HG02798 (cell line): ENCODE measurements around the gene KCNQ5.
"Not testable (repeated sequence)": the region's sequence is repeated elsewhere in the genome, so short reads cannot be mapped to it uniquely, and the experiment has no call there.

ENCODE experiments used
- ATAC-seq: cut with Tn5 transposase; IDR thresholded peaks from one replicate; pipeline ENCODE4 v1.9.1; 2021; ENCODE audit warnings: mild to moderate bottlenecking; ENCODE audit not compliant: unreplicated experiment, poor library complexity

The KCNQ5 gene

DNA sequence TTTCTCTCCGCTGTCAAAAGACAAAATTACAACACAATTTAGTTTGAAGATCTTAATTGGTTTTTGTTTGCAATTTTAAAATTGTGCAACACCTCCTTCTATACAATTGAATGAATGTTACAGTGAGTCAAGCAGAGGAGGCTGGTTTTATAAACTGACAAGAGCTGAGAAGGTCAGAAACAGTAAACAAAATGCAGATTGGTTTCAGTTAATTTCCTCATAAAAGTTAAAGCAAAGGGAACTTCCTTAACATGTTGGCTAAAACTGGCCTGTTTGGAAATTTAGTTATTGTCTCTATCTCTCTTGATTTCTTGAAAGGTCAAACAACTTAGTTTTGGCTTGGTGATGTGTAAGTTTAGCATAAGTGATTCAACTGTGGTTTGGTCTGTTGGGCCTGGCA, 581.2 kb downstream of the KCNQ5 start:
- no peak for ATAC-seq

DNA sequence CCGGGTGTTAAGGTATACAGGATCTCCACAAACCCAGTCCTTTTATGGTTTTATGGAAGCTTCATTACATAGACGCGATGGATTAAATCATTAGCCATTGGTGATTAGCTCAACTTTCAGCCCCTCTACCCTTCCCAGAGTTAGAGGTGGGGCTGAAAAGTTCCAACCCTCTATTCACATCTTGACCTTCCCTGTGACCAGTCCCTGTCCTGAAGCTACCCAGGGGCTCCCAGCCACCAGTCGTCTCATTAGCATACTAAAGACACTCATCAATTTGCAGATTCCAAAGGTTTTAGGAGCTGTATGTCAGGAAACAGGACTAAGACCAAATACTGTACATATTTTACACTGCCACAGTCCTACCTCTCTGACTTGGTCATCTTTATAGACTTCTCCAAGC, 582.4 kb downstream of the KCNQ5 start:
- no peak for ATAC-seq

DNA sequence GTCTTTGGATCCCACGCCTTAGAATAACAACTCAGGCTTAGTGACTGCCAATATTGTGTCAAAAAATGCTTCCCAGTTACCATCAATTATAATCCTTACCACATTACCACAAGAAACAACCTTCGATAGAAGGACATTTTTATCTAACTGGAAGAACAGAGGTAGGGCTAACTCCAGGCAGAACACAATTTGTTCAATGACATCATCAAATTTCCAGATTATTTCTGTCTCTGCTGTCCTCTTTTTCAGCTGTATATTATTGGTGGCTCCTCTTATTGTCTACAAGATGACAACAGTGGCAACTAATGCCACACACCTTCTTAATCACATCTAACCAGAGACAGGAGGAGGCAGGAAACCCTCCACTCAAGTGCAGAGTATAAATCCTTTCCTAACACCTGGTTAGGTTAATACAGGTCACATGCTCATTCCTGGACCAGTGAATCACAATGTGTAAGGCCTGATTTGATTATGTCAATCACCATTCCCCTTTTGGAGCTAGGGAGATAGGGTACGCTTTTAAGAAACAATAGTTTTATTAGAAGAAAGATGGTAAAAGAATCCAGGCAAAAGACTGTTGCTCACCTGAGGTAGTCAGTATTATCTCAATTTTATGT, 585.5 kb downstream of the KCNQ5 start:
- ATAC-seq = no peak

DNA sequence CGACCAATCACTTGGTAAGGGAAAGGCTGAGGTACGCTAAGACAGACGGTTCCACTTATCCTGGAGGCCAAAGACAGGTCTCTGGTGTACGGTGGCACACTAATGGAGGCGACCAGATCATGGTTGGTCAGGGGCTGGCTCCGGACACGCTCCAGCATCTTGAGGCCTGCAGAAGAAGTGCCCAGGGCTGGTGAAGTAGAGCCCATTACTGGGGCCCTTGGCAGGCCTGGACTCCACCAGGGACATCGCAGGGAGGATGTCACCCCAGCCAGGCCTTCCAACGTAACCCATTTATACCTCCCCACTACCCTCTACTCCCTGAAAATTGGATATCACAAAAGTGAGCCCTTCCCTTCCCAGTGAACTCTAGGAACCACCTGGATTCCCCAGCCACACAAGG, 587.3 kb downstream of the KCNQ5 start:
- ATAC-seq = no peak

DNA sequence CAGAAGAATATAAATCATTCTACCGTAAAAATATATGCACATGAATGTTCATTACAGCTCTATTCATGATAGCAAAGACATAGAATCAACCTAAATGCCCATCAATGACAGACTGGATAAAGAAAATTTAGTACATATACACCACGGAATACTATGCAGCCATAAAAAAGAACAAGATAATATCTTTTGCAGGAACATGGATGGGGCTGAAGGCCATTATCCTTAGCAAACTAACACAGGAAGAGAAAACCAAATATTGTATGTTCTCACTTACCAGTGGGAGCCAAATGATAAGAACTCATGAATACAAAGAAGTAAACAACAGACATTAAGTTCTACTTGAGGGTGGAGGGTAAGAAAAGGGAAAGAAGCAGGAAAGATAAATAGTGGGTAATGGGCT, 595.0 kb downstream of the KCNQ5 start:
- no peak for ATAC-seq

DNA sequence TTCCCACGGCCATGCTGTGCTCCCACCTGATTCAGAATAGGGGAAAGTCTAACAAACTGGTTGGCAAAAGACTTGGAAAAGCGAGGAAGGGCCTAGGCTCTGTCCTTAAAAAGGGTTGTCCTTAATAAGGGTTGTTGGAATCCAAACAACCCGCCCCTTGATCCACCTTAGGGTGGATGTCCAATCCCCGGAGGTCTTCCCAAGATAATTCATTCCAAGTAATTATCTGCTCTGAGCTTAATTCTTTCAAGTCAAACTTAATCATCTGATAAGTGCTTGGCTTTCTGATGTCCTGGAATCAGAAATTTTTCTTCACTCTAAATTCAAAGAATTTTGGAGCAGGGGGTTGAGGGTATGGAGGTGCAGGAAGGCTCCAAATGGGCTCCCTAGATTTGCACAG, 603.5 kb downstream of the KCNQ5 start, which contains the start of gene KHDC1L:
Gene KHDC1L (minus strand): TSS at position 101 of the 400 bp plus-strand sequence. CDS start 88 bp downstream, at position 13.
- ATAC-seq = no peak

DNA sequence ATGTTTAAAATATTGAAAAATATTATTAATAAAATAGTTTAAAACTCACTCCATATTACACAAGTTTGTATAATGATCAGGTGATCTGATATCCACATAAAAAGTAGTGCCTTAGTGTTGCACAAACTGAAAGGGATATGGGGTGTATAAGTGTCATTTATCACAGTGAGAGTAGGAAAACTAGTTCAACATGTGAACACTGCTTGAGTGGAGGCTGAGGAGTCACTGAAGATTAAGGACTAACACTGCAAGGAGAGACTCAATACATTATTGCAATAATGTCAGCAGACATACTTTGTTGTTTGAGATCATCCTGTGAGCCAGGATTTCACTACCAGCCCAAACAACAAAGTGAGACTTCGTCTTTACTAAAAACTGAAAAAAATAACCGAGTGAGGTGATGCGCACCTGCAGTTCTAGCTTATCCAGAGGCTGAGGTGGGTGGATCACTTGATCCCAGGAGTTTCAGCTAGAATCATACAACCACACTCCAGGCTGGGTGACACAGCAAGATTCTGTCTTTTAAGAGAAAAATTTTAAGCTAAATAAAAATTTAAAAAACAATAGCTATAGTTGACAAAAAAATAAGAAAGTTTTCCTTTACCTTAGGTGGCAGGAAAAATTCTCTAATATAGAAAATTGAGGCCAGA, 605.9 kb downstream of the KCNQ5 start:
- ATAC-seq = no peak

DNA sequence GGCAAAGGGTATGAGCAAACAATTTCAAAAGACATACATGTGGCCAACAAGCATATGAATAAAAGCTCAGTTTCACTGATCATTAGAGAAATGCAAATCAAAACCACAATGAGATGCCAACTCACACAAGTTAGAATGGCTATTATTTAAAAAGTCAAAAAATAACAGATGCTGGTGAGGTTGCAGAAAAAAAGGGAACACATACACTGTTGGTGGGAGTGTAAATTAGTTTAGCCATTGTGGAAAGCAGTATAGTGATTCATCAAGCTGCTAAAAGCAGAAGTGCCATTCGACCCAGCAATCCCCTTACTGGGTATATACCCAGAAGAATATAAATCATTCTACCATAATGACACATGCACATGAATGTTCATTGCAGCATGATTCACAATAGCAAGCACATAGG, 610.1 kb downstream of the KCNQ5 start:
- ATAC-seq = peak; percentile 74

DNA sequence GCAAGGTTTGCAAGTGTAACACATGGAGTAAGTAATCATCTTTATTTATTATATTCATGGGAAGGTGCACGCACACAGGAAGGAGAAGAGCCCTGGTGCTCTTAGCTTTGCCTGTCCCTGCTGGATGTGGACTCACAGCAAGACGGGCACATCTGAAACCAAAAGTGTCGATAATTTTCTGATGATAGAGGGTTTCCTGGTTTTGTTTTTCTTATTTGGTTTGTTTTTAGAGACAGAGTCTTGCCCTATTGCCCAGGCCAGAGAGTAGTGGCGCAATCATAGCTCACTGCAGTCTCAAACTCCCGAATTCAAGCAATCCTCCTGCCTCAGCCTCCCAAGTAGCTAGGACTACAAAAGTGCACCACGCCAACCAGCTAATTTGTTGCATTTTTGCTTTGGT, 611.2 kb downstream of the KCNQ5 start:
- no peak for ATAC-seq

DNA sequence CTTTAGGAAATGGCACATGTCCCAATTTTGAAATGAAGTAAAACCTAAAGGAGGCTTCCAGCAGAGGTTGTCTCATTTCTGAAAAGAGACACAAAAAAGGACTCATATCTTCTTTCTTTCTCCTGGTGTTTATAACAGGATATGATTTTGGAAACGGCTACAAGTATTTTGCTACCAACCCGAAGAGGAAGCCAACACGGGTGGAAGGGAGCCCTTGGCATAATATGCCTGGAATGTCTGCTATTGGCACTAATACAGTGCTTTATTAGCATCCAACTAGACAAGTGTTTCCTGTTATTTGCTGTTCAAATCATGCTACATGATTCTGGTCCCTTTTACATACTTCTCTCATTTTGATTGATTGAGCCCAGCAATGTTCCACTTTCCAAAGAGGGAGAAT, 612.1 kb downstream of the KCNQ5 start:
- ATAC-seq = not testable (repeated sequence)

DNA sequence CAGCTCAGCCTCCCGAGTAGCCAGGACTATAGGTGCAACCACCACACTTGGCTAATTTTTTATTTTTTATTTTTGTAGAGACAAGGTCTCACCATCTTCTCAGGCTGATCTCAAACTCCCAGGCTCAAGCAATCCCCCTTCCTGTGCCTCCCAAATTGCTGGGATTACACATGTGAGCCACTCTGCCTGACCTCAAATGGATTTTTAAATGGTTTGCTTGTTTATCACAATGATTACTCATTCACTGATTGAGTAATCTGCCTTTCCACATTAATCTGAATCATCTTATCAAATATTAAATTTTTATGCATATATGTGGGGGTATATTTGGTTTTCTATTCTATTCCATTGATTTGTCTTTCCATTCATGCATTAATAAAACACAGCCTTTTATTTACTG, 612.9 kb downstream of the KCNQ5 start:
- no peak for ATAC-seq

DNA sequence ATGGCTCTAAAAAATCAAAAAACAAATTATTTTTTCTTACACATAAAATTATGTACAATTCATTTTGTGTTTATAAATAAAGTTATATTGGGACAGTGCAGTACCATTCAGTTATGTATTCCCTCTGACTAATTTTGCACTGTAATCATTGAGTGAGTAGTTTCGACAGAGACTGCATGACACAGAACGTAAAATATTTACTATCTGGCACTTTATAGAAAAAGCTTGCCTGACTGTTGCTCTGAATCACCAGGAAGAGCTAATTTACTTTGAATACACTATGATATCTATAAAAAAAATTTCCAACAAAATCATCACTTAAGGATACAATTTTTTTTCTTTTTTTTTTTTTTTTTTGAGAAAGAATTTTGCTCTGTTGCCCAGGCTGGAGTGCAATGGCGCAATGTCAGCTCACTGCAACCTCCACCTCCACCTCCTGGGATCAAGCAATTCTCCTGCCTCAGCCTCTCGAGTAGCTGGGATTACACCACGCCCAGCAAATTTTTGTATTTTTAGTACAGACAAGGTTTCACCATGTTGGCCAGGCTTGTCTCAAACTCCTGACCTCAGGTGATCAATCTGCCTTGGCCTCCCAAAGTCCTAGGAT, 614.4 kb downstream of the KCNQ5 start:
- no peak for ATAC-seq

DNA sequence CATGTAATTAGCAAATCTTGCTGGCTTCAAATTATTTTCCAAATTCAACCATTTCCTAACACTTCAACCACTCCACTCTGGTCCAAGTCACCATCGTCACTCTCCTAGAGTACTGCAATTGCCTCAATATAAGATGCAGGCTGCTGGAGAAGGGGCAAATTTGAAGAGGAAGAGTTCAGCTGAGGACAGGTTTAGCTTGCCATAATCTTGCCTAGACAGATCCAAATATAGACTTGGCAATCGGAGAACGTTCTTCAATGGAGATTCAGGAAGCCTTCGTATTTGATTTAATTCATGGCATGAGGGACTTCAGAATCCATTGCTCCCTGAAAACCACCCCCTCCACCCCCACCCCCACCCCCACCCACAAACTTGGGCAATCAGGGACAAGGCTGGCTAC, 618.9 kb downstream of the KCNQ5 start:
- no peak for ATAC-seq

DNA sequence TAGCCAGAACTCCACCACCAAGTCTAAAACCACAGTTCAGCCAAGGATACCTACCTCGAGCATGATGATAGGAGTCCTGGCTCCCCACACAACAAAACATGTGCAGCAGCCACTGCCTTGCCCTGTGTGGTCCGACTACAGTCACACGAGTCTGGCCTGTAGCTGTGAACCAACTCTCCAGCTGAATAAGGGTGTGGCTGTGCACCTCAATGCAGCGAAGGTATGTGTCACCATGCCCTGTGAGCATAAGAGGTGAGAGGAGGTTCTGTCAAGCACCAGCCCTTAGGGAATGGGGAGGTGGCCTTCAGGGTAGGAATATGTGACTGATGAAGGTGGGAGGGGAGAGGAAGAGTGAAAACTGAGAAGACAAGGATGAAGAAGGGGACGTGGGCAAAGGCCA, 620.1 kb downstream of the KCNQ5 start:
- ATAC-seq = no peak
